Right kidney (tissue), 1 donor: ENCODE data around the gene UBR3.
"Not testable (repeated sequence)": the region's sequence is repeated elsewhere in the genome, so short reads cannot be mapped to it uniquely, and the experiment has no call there.

Source experiments
- DNase-seq: peaks from one replicate; pipeline ENCODE4 v3.0.0-alpha.2; 2016

The UBR3 gene

GRCh38 chr2:170106102-170106840 is 279.0 kb downstream of the UBR3 start:
- DNase-seq = no peak

GRCh38 chr2:170113168-170113894 is 286.1 kb downstream of the UBR3 start:
- DNase-seq = no peak

- no peak for DNase-seq
Measured at GRCh38 chr2:170115501-170116229, 288.4 kb downstream of the UBR3 start.

GRCh38 chr2:170118641-170119040 is 291.4 kb downstream of the UBR3 start:
- DNase-seq = no peak

GRCh38 chr2:170119326-170119725 is 292.1 kb downstream of the UBR3 start:
- not testable (repeated sequence) for DNase-seq

- DNase-seq = no peak
Measured at GRCh38 chr2:170121689-170122088, 294.4 kb downstream of the UBR3 start.

- no peak for DNase-seq
Measured at GRCh38 chr2:170122883-170123547, 295.8 kb downstream of the UBR3 start.

- no peak for DNase-seq
Measured at GRCh38 chr2:170123593-170123992, 296.3 kb downstream of the UBR3 start.

- not testable (repeated sequence) for DNase-seq
Measured at GRCh38 chr2:170126138-170126728, 299.0 kb downstream of the UBR3 start.
